ENCODE results near the gene TAF11L4. TPM values are rescaled to one million over a fixed set of nuclear protein-coding genes. Genes with fewer than 3 reads are reported as not detected.
A peak's percentile ranks its signal among the peaks of the same experiment; 100 is the strongest.
"Not testable (repeated sequence)": the region's sequence is repeated elsewhere in the genome, so short reads cannot be mapped to it uniquely, and the experiment has no call there.

The TAF11L4 gene
- total RNA-seq, 1 experiment from 2014 or later = not detected

- H3K9me3 ChIP-seq (ENCODE audit: low read depth, low read length, poor library complexity, severe bottlenecking); DNase-seq (ENCODE audit: low spot score); H3K4me1 ChIP-seq (ENCODE audit: insufficient read depth, low read length, poor library complexity, severe bottlenecking); H3K27me3 ChIP-seq (replicated peaks; ENCODE audit: insufficient read depth, low read depth, low read length, poor library complexity); BruUV-seq (replicated peaks); CTCF ChIA-PET; POLR2A ChIA-PET (ENCODE audit: low non-redundant PET); H3K27ac ChIP-seq (ENCODE audit: low read depth, low read length, poor library complexity, severe bottlenecking); H3K4me3 ChIP-seq (ENCODE audit: low read depth, low read length, poor library complexity, severe bottlenecking); intact Hi-C loops (cut with micrococcal nuclease; ENCODE audit: unreplicated experiment); H3K36me3 ChIP-seq (ENCODE audit: insufficient read depth, low read length, poor library complexity, severe bottlenecking): not testable (repeated sequence)
These were observed 3.5 kb upstream of the TAF11L4 start, which contains the start of gene TAF11L3 for GRCh38 chr5:17518067-17518466. TAF11L3 (plus strand) TSS chr5:17518367.

GRCh38 chr5:17519508-17519907, 2.1 kb upstream of the TAF11L4 start:
- DNase-seq (ENCODE audit: low spot score); CTCF ChIA-PET: not testable (repeated sequence)

GRCh38 chr5:17524935-17525334, 3.3 kb downstream of the TAF11L4 start, which contains the start of gene TAF11L5:
TAF11L5 (plus strand) TSS chr5:17525235.
- intact Hi-C loops (cut with micrococcal nuclease; ENCODE audit: unreplicated experiment); H3K27me3 ChIP-seq (replicated peaks; ENCODE audit: insufficient read depth, low read depth, low read length, poor library complexity); DNase-seq (ENCODE audit: low spot score); H3K4me3 ChIP-seq (ENCODE audit: low read depth, low read length, poor library complexity, severe bottlenecking); CTCF ChIA-PET; H3K9me3 ChIP-seq (ENCODE audit: low read depth, low read length, poor library complexity, severe bottlenecking); H3K36me3 ChIP-seq (ENCODE audit: insufficient read depth, low read length, poor library complexity, severe bottlenecking); H3K4me1 ChIP-seq (ENCODE audit: insufficient read depth, low read length, poor library complexity, severe bottlenecking); H3K27ac ChIP-seq (ENCODE audit: low read depth, low read length, poor library complexity, severe bottlenecking); BruUV-seq (replicated peaks); POLR2A ChIA-PET (ENCODE audit: low non-redundant PET): not testable (repeated sequence)

More at GRCh38 chr5:17519508-17519907, 2.1 kb upstream of the TAF11L4 start:
- POLR2A ChIA-PET (ENCODE audit: low non-redundant PET); H3K9me3 ChIP-seq (ENCODE audit: low read depth, low read length, poor library complexity, severe bottlenecking); H3K27me3 ChIP-seq (replicated peaks; ENCODE audit: insufficient read depth, low read depth, low read length, poor library complexity); H3K27ac ChIP-seq (ENCODE audit: low read depth, low read length, poor library complexity, severe bottlenecking); H3K4me1 ChIP-seq (ENCODE audit: insufficient read depth, low read length, poor library complexity, severe bottlenecking); H3K36me3 ChIP-seq (ENCODE audit: insufficient read depth, low read length, poor library complexity, severe bottlenecking); BruUV-seq (replicated peaks); intact Hi-C loops (cut with micrococcal nuclease; ENCODE audit: unreplicated experiment); H3K4me3 ChIP-seq (ENCODE audit: low read depth, low read length, poor library complexity, severe bottlenecking): not testable (repeated sequence)

GRCh38 chr5:17526504-17526903, 4.9 kb downstream of the TAF11L4 start:
- H3K36me3 ChIP-seq (ENCODE audit: insufficient read depth, low read length, poor library complexity, severe bottlenecking); H3K9me3 ChIP-seq (ENCODE audit: low read depth, low read length, poor library complexity, severe bottlenecking); H3K27me3 ChIP-seq (replicated peaks; ENCODE audit: insufficient read depth, low read depth, low read length, poor library complexity); intact Hi-C loops (cut with micrococcal nuclease; ENCODE audit: unreplicated experiment); POLR2A ChIA-PET (ENCODE audit: low non-redundant PET); H3K27ac ChIP-seq (ENCODE audit: low read depth, low read length, poor library complexity, severe bottlenecking); BruUV-seq (replicated peaks); H3K4me3 ChIP-seq (ENCODE audit: low read depth, low read length, poor library complexity, severe bottlenecking); H3K4me1 ChIP-seq (ENCODE audit: insufficient read depth, low read length, poor library complexity, severe bottlenecking); CTCF ChIA-PET: not testable (repeated sequence)
- DNase-seq (ENCODE audit: low spot score) = peak; percentile 15

GRCh38 chr5:17528369-17528768, 6.8 kb downstream of the TAF11L4 start, which contains the start of gene TAF11L6:
TAF11L6 (plus strand) TSS chr5:17528669.
- intact Hi-C loops (cut with micrococcal nuclease; ENCODE audit: unreplicated experiment); H3K27ac ChIP-seq (ENCODE audit: low read depth, low read length, poor library complexity, severe bottlenecking); H3K4me3 ChIP-seq (ENCODE audit: low read depth, low read length, poor library complexity, severe bottlenecking); H3K27me3 ChIP-seq (replicated peaks; ENCODE audit: insufficient read depth, low read depth, low read length, poor library complexity); POLR2A ChIA-PET (ENCODE audit: low non-redundant PET); BruUV-seq (replicated peaks); DNase-seq (ENCODE audit: low spot score); H3K9me3 ChIP-seq (ENCODE audit: low read depth, low read length, poor library complexity, severe bottlenecking); H3K36me3 ChIP-seq (ENCODE audit: insufficient read depth, low read length, poor library complexity, severe bottlenecking); H3K4me1 ChIP-seq (ENCODE audit: insufficient read depth, low read length, poor library complexity, severe bottlenecking); CTCF ChIA-PET: not testable (repeated sequence)

Other genes starting within 250 kb of the TAF11L4 start
- not detected in 2 replicates for gene TAF11L2, start 23.6 kb upstream of the TAF11L4 start, total RNA-seq (2021)
- gene TAF11L3, start 3.4 kb upstream of the TAF11L4 start, total RNA-seq (2021) = not detected in 2 replicates
- 1.4 and 1.7 TPM in 2 replicates for gene TAF11L5, start 3.4 kb downstream of the TAF11L4 start, total RNA-seq (2021)
- not detected in 2 replicates for gene TAF11L6, start 6.9 kb downstream of the TAF11L4 start, total RNA-seq (2021)
- gene TAF11L7, start 64.0 kb downstream of the TAF11L4 start, total RNA-seq (2021) = not detected in 2 replicates
- gene TAF11L8, start 69.2 kb downstream of the TAF11L4 start, total RNA-seq (2021) = not detected in 2 replicates
- gene TAF11L9, start 72.6 kb downstream of the TAF11L4 start, total RNA-seq (2021) = not detected in 2 replicates
- gene TAF11L10, start 76.0 kb downstream of the TAF11L4 start, total RNA-seq (2021) = 1.4 and 1.7 TPM in 2 replicates
- 0.64 and 0.85 TPM in 2 replicates for gene TAF11L11, start 82.4 kb downstream of the TAF11L4 start, total RNA-seq (2021)
- gene TAF11L12, start 88.6 kb downstream of the TAF11L4 start, total RNA-seq (2021) = not detected in 2 replicates
- not detected in 2 replicates for gene TAF11L13, start 110.3 kb downstream of the TAF11L4 start, total RNA-seq (2021)
- gene TAF11L14, start 112.7 kb downstream of the TAF11L4 start, total RNA-seq (2021) = not detected in 2 replicates